Ectodermal cell (in vitro differentiated cells): Measurements from ENCODE around the gene TMCC1.

ENCODE experiments used
- H3K27ac ChIP-seq: 2 replicates; pipeline ENCODE4 v1.7.0; 2013; ENCODE audit warnings: mild to moderate bottlenecking, low read depth, low read length; ENCODE audit not compliant: insufficient read depth, poor library complexity, severe bottlenecking
- H3K27me3 ChIP-seq: 2 replicates; pipeline ENCODE4 v1.7.0; 2013; ENCODE audit warnings: mild to moderate bottlenecking, low read length; ENCODE audit not compliant: insufficient read depth, control insufficient read depth, poor library complexity, severe bottlenecking
- H3K36me3 ChIP-seq: one replicate; pipeline ENCODE4 v1.7.0; 2013; ENCODE audit warnings: low read length; ENCODE audit not compliant: control insufficient read depth, insufficient read depth
- H3K4me1 ChIP-seq: one replicate; pipeline ENCODE4 v1.7.0; 2013; ENCODE audit warnings: low read length; ENCODE audit not compliant: control insufficient read depth, insufficient read depth
- H3K4me3 ChIP-seq: 2 replicates; pipeline ENCODE4 v1.7.0; 2013; ENCODE audit warnings: low read depth, low read length, control low read depth; ENCODE audit not compliant: insufficient read depth
- H3K9me3 ChIP-seq: 2 replicates; pipeline ENCODE4 v1.7.0; 2013; ENCODE audit warnings: mild to moderate bottlenecking, low read length, moderate library complexity; ENCODE audit not compliant: control insufficient read depth
- WGBS, 2 experiments: methylation state at CpG; one replicate each; pipeline ENCODE4 v1.1.7; 2013; ENCODE audit warnings: missing lambda C conversion rate in 2 of 2; 5-methylcytosine and 5-hydroxymethylcytosine counted together

TMCC1 gene

GRCh38 chr3:129793319-129793718 is 100.2 kb downstream of the TMCC1 start:
- H3K27ac ChIP-seq: no peak overlapping the region
- WGBS, 2 experiments: 80 to 90% methylated on average over 1 of the region's 1 CpG
- H3K9me3 ChIP-seq: no peaks in the 10 kb centered on the region
- no peak overlapping the region for H3K4me3 ChIP-seq
- no peaks in the 10 kb centered on the region for H3K36me3 ChIP-seq
- H3K27me3 ChIP-seq: no peaks in the 10 kb centered on the region
- peaks cover 29% of the 10 kb centered on the region for H3K4me1 ChIP-seq

DNA sequence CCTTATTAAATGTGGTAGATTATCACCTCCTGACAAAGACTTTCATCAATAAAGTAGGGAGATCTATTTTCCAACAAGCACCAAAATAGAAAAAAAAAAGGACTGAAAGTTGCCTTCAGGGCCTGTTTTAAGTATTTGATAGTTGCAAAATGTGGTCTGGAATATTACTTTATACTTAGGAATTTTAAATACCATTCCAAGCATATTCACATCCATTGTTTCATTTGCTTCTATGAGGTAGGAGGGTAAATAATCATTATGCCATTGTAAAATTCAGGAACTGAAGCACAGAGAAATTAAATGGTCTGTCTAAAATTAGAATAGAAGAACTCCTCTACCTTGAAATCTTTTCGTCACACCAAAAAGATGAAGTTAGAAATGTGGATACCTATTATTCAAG is 110.0 kb downstream of the TMCC1 start:
- no peaks in the 10 kb centered on the region for H3K36me3 ChIP-seq
- WGBS, 2 experiments: 100% methylated on average over 1 of the region's 1 CpG; no CpG with 5 or more reads in 1 of the 2 experiments
- no peak overlapping the region for H3K27ac ChIP-seq
- no peaks in the 10 kb centered on the region for H3K9me3 ChIP-seq
- no peaks in the 10 kb centered on the region for H3K4me1 ChIP-seq
- no peak overlapping the region for H3K4me3 ChIP-seq
- H3K27me3 ChIP-seq: no peaks in the 10 kb centered on the region

GRCh38 chr3:129778871-129779270 is 114.6 kb downstream of the TMCC1 start:
- peaks cover 7% of the 10 kb centered on the region for H3K4me1 ChIP-seq
- 83% methylated on average over 1 of the region's 2 CpGs; no CpG with 5 or more reads in 1 of the 2 experiments for WGBS, 2 experiments
- H3K4me3 ChIP-seq: no peak overlapping the region
- no peaks in the 10 kb centered on the region for H3K27me3 ChIP-seq
- H3K36me3 ChIP-seq: no peaks in the 10 kb centered on the region
- no peak overlapping the region for H3K27ac ChIP-seq
- no peaks in the 10 kb centered on the region for H3K9me3 ChIP-seq

DNA sequence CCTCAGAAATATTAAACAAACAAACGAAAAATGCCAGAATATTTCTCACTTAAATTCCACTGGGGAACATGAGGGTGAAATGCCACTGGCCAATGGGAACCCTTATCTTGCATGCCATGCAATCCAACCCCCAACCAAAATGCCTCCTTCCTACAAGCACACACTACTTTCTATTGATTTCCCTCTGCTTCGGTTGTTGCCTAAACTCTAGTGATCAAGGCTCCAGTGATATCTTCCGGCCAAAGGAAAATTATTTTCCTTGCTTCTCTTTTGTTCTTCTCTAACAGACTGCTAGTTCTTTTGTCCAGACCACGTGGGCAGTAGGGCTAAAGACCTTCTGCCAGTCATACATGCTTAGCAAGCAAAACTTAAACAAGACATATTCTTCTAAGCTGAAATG is 115.7 kb downstream of the TMCC1 start:
- Histone ChIP-seq H3K27me3 (no peaks in the 10 kb centered on the region), H3K9me3 (no peaks in the 10 kb centered on the region), H3K27ac (no peak overlapping the region), H3K4me1 (peaks cover 7% of the 10 kb centered on the region), H3K36me3 (no peaks in the 10 kb centered on the region), H3K4me3 (no peak overlapping the region)
- WGBS, 2 experiments: 80 to 83% methylated on average over 4 of the region's 4 CpGs

DNA sequence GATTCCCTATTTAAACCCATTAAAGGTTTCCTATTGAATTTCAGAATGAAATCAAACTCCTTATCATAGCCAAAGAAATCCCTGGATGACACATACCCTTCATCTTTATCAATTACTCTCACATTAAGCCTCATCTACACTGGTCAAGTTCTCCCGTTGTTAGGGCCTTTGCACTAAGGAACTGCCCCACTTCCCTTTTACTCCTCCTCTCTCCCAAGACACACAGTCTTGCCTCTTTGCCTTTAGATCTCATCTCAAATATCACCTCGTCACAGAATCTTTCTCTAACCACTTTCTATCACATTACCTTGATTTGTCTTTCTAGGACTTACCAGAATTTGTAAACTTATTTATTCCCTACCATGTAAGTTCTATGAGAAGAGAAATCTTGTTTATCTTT is 117.6 kb downstream of the TMCC1 start:
- Histone ChIP-seq H3K36me3 (no peaks in the 10 kb centered on the region), H3K9me3 (no peaks in the 10 kb centered on the region), H3K4me1 (peaks cover 7% of the 10 kb centered on the region), H3K27me3 (no peaks in the 10 kb centered on the region), H3K4me3 (no peak overlapping the region), H3K27ac (no peak overlapping the region)
- 82 to 85% methylated on average over 2 of the region's 2 CpGs for WGBS, 2 experiments

DNA sequence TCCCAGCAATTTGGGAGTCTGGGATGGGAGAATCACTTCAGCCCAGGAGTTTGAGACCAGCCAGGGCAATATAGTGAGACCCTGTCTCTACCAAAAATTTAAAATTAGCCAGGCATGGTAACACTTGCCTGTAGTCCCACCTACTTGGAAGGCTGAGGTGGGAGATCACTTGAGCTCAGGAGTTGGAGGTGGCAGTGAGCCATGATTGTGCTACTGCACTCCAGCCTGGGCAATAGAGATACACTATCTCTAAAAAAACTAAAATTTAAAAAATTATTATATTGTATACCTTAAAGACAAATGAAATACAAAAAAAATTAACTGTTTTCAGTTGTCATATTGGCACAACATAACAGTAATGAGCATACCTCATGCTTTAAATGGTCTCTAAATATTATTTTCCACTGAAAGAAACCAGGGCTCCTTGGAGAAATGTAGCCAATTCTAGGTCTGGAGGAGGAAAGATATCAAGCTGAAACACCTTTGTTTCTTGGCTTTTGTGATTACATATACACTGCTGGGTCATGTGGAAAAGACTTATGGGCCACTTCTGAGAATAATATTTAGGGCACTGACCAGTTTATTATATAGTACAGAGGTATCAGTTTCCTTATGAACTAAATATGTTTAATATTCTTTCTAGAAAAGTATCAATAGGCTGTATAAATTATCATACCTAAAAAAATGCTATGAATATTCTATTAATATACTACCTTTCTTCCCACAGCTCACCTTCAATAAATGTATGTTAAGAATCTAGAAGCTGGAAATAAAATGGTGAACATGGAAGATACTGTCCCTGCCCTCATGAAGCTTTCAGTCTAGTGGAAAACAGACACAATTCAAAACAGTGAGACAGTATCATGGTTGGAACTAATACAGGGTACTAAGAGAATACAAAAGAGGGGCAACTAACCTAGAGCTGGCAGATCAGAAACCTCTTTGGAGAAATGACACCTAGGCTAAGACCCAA is 119.5 kb downstream of the TMCC1 start:
- no peaks in the 10 kb centered on the region for H3K9me3 ChIP-seq
- no peaks in the 10 kb centered on the region for H3K27me3 ChIP-seq
- no peak overlapping the region for H3K27ac ChIP-seq
- no peak overlapping the region for H3K4me3 ChIP-seq
- no peaks in the 10 kb centered on the region for H3K36me3 ChIP-seq
- peaks cover 7% of the 10 kb centered on the region for H3K4me1 ChIP-seq

GRCh38 chr3:129770604-129771003 is 122.9 kb downstream of the TMCC1 start:
- 90 to 95% methylated on average over 2 of the region's 3 CpGs for WGBS, 2 experiments

GRCh38 chr3:129769616-129770015 is 123.9 kb downstream of the TMCC1 start:
- Histone ChIP-seq H3K4me1 (no peaks in the 10 kb centered on the region), H3K36me3 (no peaks in the 10 kb centered on the region), H3K9me3 (no peaks in the 10 kb centered on the region), H3K27ac (no peak overlapping the region), H3K27me3 (no peaks in the 10 kb centered on the region), H3K4me3 (no peak overlapping the region)
- 94 to 98% methylated on average over 3 of the region's 3 CpGs for WGBS, 2 experiments

More at GRCh38 chr3:129770604-129771003, 122.9 kb downstream of the TMCC1 start:
- Histone ChIP-seq H3K36me3 (no peaks in the 10 kb centered on the region), H3K4me3 (no peak overlapping the region), H3K27ac (no peak overlapping the region), H3K9me3 (no peaks in the 10 kb centered on the region), H3K27me3 (no peaks in the 10 kb centered on the region), H3K4me1 (no peaks in the 10 kb centered on the region)

- Histone ChIP-seq H3K4me1 (no peaks in the 10 kb centered on the region), H3K27ac (no peak overlapping the region), H3K36me3 (no peaks in the 10 kb centered on the region), H3K4me3 (no peak overlapping the region), H3K9me3 (no peaks in the 10 kb centered on the region), H3K27me3 (no peaks in the 10 kb centered on the region)
- 83 to 100% methylated on average over 1 of the region's 1 CpG for WGBS, 2 experiments
These were observed 124.8 kb downstream of the TMCC1 start for GRCh38 chr3:129768728-129769127.

DNA sequence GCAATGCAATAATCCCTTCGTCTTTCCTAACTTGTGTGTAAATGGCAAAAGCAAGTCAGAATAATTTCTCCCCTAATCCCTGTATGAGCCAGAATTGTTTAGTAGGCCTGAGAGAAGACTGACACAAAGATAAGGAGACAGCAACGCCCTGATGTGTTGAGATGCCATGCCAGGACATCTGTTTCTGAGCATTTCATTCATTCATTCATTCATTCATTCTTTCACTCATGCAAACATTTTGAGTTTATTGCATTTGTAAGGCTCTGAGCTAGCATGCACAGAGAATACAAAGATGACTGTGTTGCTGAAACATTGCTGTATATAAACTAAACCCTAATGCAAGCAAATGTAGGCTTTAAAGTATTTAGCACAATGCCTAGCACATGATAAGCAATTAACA is 127.4 kb downstream of the TMCC1 start:
- Histone ChIP-seq H3K4me1 (no peaks in the 10 kb centered on the region), H3K27me3 (no peaks in the 10 kb centered on the region), H3K9me3 (no peaks in the 10 kb centered on the region), H3K4me3 (no peak overlapping the region), H3K27ac (no peak overlapping the region), H3K36me3 (no peaks in the 10 kb centered on the region)
- 90 to 96% methylated on average over 2 of the region's 2 CpGs for WGBS, 2 experiments
